H9 (cell line): ENCODE measurements around the gene SSTR3. TPM values are rescaled to one million over a fixed set of nuclear protein-coding genes. Genes with fewer than 3 reads are reported as not detected.

Experiments
- DNase-seq: peaks from one replicate; pipeline ENCODE4 v3.0.0-alpha.2; 2017
- H2AFZ ChIP-seq: one replicate; pipeline ENCODE4 v1.6.1; 2013; ENCODE audit warnings: mild to moderate bottlenecking, low read length, control low read depth, moderate library complexity
- H2AK5ac ChIP-seq: 2 replicates; pipeline ENCODE4 v1.6.1; 2013; ENCODE audit warnings: low read length, control low read depth, mixed read lengths; ENCODE audit not compliant: insufficient read length
- H2BK120ac ChIP-seq: one replicate; pipeline ENCODE4 v1.6.1; 2013; ENCODE audit warnings: low read depth, mild to moderate bottlenecking, low read length, control low read depth, inconsistent platforms; ENCODE audit not compliant: poor library complexity, severe bottlenecking
- H2BK12ac ChIP-seq: 2 replicates; pipeline ENCODE4 v1.6.1; 2013; ENCODE audit warnings: low read length, control low read depth, mixed read lengths, low read depth; ENCODE audit not compliant: insufficient read length
- H2BK15ac ChIP-seq: 2 replicates; pipeline ENCODE4 v1.6.1; 2013; ENCODE audit warnings: low read depth, low read length, control low read depth
- H2BK20ac ChIP-seq: one replicate; pipeline ENCODE4 v1.6.1; 2013; ENCODE audit warnings: low read depth, mild to moderate bottlenecking, low read length, control low read depth, inconsistent platforms; ENCODE audit not compliant: poor library complexity, severe bottlenecking
- H2BK5ac ChIP-seq: 2 replicates; pipeline ENCODE4 v1.6.1; 2013; ENCODE audit warnings: low read length, control low read depth, mixed read lengths; ENCODE audit not compliant: insufficient read length
- H3K14ac ChIP-seq: 2 replicates; pipeline ENCODE4 v1.6.1; 2013; ENCODE audit warnings: low read length, control low read depth; ENCODE audit not compliant: insufficient read depth
- H3K18ac ChIP-seq: 2 replicates; pipeline ENCODE4 v1.6.1; 2013; ENCODE audit warnings: low read depth, mild to moderate bottlenecking, mixed read lengths, low read length, control low read depth; ENCODE audit not compliant: insufficient read length
- H3K23ac ChIP-seq: 2 replicates; pipeline ENCODE4 v1.6.1; 2013; ENCODE audit warnings: low read length, control low read depth, mixed read lengths, low read depth; ENCODE audit not compliant: insufficient read length
- H3K23me2 ChIP-seq: 2 replicates; pipeline ENCODE4 v1.6.1; 2013; ENCODE audit warnings: low read depth, mild to moderate bottlenecking, mixed read lengths, low read length, control low read depth; ENCODE audit not compliant: insufficient read length, poor library complexity, severe bottlenecking
- H3K27ac ChIP-seq: 2 replicates; pipeline ENCODE4 v1.5.1; 2013; ENCODE audit warnings: low read length, control low read depth, mixed read lengths, low read depth; ENCODE audit not compliant: insufficient read length
- H3K27me3 ChIP-seq: 2 replicates; pipeline ENCODE4 v1.6.1; 2013; ENCODE audit warnings: low read length, control low read depth, inconsistent platforms; ENCODE audit not compliant: insufficient read depth
- H3K4ac ChIP-seq: 2 replicates; pipeline ENCODE4 v1.6.1; 2013; ENCODE audit warnings: low read depth, mild to moderate bottlenecking, control low read depth, inconsistent platforms, low read length, moderate library complexity
- H3K4me1 ChIP-seq: 2 replicates; pipeline ENCODE4 v1.6.1; 2013; ENCODE audit warnings: low read length, control low read depth, inconsistent platforms; ENCODE audit not compliant: insufficient read depth
- H3K4me2 ChIP-seq: 2 replicates; pipeline ENCODE4 v1.6.1; 2013; ENCODE audit warnings: low read length, control low read depth, mixed read lengths; ENCODE audit not compliant: insufficient read length, insufficient read depth
- H3K56ac ChIP-seq: 2 replicates; pipeline ENCODE4 v1.6.1; 2013; ENCODE audit warnings: low read depth, mild to moderate bottlenecking, mixed read lengths, low read length, control low read depth; ENCODE audit not compliant: insufficient read length
- H3K79me1 ChIP-seq: 2 replicates; pipeline ENCODE4 v1.6.1; 2013; ENCODE audit warnings: low read depth, mild to moderate bottlenecking, moderate library complexity, low read length, control low read depth, inconsistent platforms; ENCODE audit not compliant: insufficient read depth, poor library complexity, severe bottlenecking
- H3K79me2 ChIP-seq: 2 replicates; pipeline ENCODE4 v1.6.1; 2013; ENCODE audit warnings: low read length, control low read depth, inconsistent platforms; ENCODE audit not compliant: insufficient read depth
- H3K9ac ChIP-seq: 2 replicates; pipeline ENCODE4 v1.6.1; 2013; ENCODE audit warnings: low read length, control low read depth, mixed read lengths; ENCODE audit not compliant: insufficient read length; ENCODE audit errors: extremely low read depth
- H3K9me3 ChIP-seq: one replicate; pipeline ENCODE4 v1.6.1; 2013; ENCODE audit warnings: low read depth, low read length, inconsistent platforms; ENCODE audit not compliant: control insufficient read depth
- H3T11ph ChIP-seq: one replicate; pipeline ENCODE4 v1.6.1; 2013; ENCODE audit warnings: mild to moderate bottlenecking, low read length, control low read depth, inconsistent platforms
- H4K20me1 ChIP-seq: one replicate; pipeline ENCODE4 v1.6.1; 2013; ENCODE audit not compliant: control insufficient read depth, insufficient read length, insufficient read depth
- H4K5ac ChIP-seq: 2 replicates; pipeline ENCODE4 v1.6.1; 2013; ENCODE audit warnings: low read depth, mild to moderate bottlenecking, mixed read lengths, low read length, control low read depth; ENCODE audit not compliant: insufficient read length
- H4K8ac ChIP-seq: replicated peaks from 2 replicates; pipeline ENCODE4 v1.6.1; 2013; ENCODE audit warnings: low read length, control low read depth, mixed read lengths, low read depth; ENCODE audit not compliant: insufficient read length
- H4K91ac ChIP-seq: 2 replicates; pipeline ENCODE4 v1.6.1; 2013; ENCODE audit warnings: low read depth, mild to moderate bottlenecking, moderate library complexity, mixed read lengths, low read length, control low read depth; ENCODE audit not compliant: insufficient read length
- H3K27ac Mint-ChIP-seq, 3 experiments: 2 replicates in 2 of 3; 3 replicates in 1 of 3; pipeline ENCODE4 v1.8.0; 2020 to 2021; ENCODE audit warnings: mixed read lengths in 3 of 3, mild to moderate bottlenecking in 1 of 3, moderate library complexity in 1 of 3
- H3K27me3 Mint-ChIP-seq: 2 replicates; pipeline ENCODE4 v1.8.0; 2021; ENCODE audit warnings: low read depth, mild to moderate bottlenecking, moderate library complexity, mixed read lengths
- H3K36me3 Mint-ChIP-seq, 3 experiments: 2 replicates in 2 of 3; 3 replicates in 1 of 3; pipeline ENCODE4 v1.8.0; 2020 to 2021; ENCODE audit warnings: low read depth in 3 of 3, mixed read lengths in 3 of 3; ENCODE audit not compliant: insufficient read depth in 1 of 3
- H3K4me1 Mint-ChIP-seq, 2 experiments: 2 replicates each; pipeline ENCODE4 v1.8.0; 2020; ENCODE audit warnings: mixed read lengths in 2 of 2
- H3K4me3 Mint-ChIP-seq, 2 experiments: 2 replicates in 1 of 2; 3 replicates in 1 of 2; pipeline ENCODE4 v1.8.0; 2020 to 2021; ENCODE audit warnings: mild to moderate bottlenecking in 2 of 2, mixed read lengths in 2 of 2, moderate library complexity in 1 of 2
- H3K9me3 Mint-ChIP-seq, 2 experiments: 2 replicates in 1 of 2; 3 replicates in 1 of 2; pipeline ENCODE4 v1.8.0; 2020; ENCODE audit warnings: mild to moderate bottlenecking in 2 of 2, mixed read lengths in 2 of 2, moderate library complexity in 1 of 2
- CTCF ChIP-seq: fragments of 200-600 bp; sonication (generic); conservative IDR thresholded peaks from 3 replicates; pipeline ENCODE4 v1.8.0; 2021; ENCODE audit warnings: antibody characterized with exemption, mild to moderate bottlenecking
- WGBS: extraction: QIAGEN DNeasy Blood & Tissue Kit; methylation state at CpG from one replicate; pipeline ENCODE4 v1.1.7; 2013; ENCODE audit warnings: missing lambda C conversion rate, low lambda C conversion rate, mixed read lengths; ENCODE audit not compliant: insufficient read length; ENCODE audit errors: extremely low coverage; 5-methylcytosine and 5-hydroxymethylcytosine counted together
- total RNA-seq: library from RNA; stranded (reverse); gene quantifications from 2 replicates; pipeline ENCODE4 v1.2.1, GENCODE V29; 2021

The SSTR3 gene
- total RNA-seq, 1 experiment from 2014 or later = 0.68 TPM

- no peak overlapping the region for H3T11ph ChIP-seq
- H3K27ac Mint-ChIP-seq = peak overlapping the region in 1 of 3 experiments; percentile 67; a peak in 1 of 7 replicates
- H3K9ac ChIP-seq = no peak overlapping the region
Observed at GRCh38 chr22:37228106-37229011, 16.1 kb upstream of the SSTR3 start.

More at GRCh38 chr22:37228106-37229011, 16.1 kb upstream of the SSTR3 start:
- H3K23me2 ChIP-seq = no peaks in the 10 kb centered on the region
- no peak overlapping the region for H3K27ac ChIP-seq
- no peaks in the 10 kb centered on the region for H3K27me3 ChIP-seq
- H3K4me3 Mint-ChIP-seq = no peak overlapping the region
- DNase-seq = no peak
- no peak overlapping the region for H2BK5ac ChIP-seq
- no peak overlapping the region for H2BK12ac ChIP-seq
- no peaks in the 10 kb centered on the region for H3K36me3 Mint-ChIP-seq
- H3K4me1 ChIP-seq = no peaks in the 10 kb centered on the region
- no peaks in the 10 kb centered on the region for H3K79me2 ChIP-seq
- H2BK20ac ChIP-seq = no peak overlapping the region
- WGBS = no CpG with 5 or more reads among the region's 20 CpGs
- no peak overlapping the region for H3K56ac ChIP-seq
- H2AFZ ChIP-seq = no peak overlapping the region
- H3K14ac ChIP-seq = no peak overlapping the region
- H3K4ac ChIP-seq = no peak overlapping the region
- H3K18ac ChIP-seq = no peak overlapping the region
- TF ChIP-seq CTCF = no peak
- peaks cover 21% of the 10 kb centered on the region for H3K27me3 Mint-ChIP-seq
- no peak overlapping the region for H2AK5ac ChIP-seq
- H3K9me3 Mint-ChIP-seq = no peaks in the 10 kb centered on the region
- no peak overlapping the region for H2BK120ac ChIP-seq
- no peaks in the 10 kb centered on the region for H4K20me1 ChIP-seq
- H4K91ac ChIP-seq = no peak overlapping the region
- H4K8ac ChIP-seq = no peak overlapping the region
- no peaks in the 10 kb centered on the region for H3K79me1 ChIP-seq
- H2BK15ac ChIP-seq = no peak overlapping the region
- no peak overlapping the region for H3K23ac ChIP-seq
- H3K4me1 Mint-ChIP-seq = peaks cover 0 to 2% of the 10 kb centered on the region in 2 experiments; a peak in 1 of 4 replicates
- no peak overlapping the region for H4K5ac ChIP-seq
- H3K9me3 ChIP-seq = no peaks in the 10 kb centered on the region
- H3K4me2 ChIP-seq = no peak overlapping the region
